ENCODE data around the gene LY6G5C.

The LY6G5C gene

DNA sequence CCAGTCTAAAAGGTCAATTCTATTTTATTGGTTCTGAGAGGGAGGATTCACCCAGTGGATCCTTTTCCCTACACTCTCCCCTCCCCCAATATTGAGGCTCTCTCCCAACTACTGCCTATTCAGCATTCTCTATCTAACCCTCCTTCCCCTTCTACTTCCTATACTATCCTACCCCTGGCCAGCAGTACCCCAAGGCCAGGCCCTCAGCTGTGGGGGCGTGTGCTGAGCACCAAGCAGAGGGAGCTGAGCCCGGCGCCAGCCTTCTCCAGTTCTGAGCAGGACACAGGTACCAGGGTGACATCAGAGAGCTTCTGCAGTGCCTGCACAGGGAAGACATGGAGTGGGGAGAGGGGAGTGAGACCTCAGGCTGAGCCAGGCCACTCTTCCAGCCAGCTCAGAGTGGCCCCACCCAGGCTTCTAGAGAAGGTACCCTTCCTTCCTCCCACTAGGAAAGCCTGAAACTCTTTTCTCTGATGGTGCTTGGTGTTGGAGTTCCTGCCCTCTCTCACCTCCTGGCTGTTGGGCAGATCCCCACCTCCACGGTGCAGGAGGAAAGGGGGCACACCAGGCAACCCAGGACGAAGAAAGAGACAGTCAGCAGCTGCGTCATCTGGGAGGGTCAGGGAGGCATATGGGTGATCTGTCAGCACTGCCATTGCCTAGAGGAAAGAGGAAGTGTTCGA is 46.3 kb upstream of the LY6G5C start:
- TF ChIP-seq, protein P1, sequence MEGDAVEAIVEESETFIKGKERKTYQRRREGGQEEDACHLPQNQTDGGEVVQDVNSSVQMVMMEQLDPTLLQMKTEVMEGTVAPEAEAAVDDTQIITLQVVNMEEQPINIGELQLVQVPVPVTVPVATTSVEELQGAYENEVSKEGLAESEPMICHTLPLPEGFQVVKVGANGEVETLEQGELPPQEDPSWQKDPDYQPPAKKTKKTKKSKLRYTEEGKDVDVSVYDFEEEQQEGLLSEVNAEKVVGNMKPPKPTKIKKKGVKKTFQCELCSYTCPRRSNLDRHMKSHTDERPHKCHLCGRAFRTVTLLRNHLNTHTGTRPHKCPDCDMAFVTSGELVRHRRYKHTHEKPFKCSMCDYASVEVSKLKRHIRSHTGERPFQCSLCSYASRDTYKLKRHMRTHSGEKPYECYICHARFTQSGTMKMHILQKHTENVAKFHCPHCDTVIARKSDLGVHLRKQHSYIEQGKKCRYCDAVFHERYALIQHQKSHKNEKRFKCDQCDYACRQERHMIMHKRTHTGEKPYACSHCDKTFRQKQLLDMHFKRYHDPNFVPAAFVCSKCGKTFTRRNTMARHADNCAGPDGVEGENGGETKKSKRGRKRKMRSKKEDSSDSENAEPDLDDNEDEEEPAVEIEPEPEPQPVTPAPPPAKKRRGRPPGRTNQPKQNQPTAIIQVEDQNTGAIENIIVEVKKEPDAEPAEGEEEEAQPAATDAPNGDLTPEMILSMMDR (conservative IDR thresholded peaks at IDR 0.05; ENCODE audit: low read length) = no peak
- no peak overlapping the region for H3K4me3 ChIP-seq (ENCODE audit: low read length)
- no peak for DNase-seq (ENCODE audit: low read depth)

DNA sequence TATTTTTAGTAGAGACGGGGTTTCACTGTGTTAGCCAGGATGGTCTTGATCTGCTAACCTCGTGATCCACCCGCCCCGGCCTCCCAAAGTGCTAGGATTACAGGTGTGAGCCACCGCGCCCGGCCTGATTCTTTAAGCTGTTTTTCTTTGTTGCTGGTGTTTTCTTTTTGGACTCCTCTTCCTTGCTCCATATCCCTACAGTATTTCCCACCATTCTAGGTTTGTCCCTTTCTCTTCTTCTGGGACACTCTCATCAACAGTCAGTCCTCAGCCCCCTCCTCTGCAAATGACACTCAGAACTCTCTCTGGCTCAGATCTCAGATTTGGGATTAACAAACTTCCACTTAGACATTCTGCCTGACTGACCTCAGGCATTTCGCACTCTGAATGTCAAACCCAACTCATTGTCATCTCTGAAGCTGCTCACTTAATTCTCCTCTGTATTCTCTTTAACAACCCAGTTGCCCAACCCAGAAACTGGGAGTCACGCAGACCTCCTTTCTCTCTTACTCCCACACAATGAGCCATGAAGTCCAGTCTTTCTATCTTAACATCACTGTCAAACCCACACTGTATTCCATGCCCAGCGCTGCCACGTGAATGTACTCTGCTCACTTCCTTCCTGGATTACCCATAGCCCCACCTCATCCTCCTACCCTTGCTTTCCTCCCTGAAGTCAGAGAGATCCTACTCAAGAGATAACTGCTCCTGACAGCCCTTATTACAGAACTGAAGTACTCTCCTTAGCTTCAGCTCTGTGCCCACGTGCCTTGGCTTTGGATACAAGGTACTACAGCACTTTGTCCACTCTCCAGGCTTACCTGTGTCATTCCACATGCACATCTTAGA is 44.9 kb upstream of the LY6G5C start:
- TF ChIP-seq, protein P1 (conservative IDR thresholded peaks at IDR 0.05; ENCODE audit: low read length) = no peak
- H3K4me3 ChIP-seq (ENCODE audit: low read length) = no peak overlapping the region
- DNase-seq (ENCODE audit: low read depth) = no peak

DNA sequence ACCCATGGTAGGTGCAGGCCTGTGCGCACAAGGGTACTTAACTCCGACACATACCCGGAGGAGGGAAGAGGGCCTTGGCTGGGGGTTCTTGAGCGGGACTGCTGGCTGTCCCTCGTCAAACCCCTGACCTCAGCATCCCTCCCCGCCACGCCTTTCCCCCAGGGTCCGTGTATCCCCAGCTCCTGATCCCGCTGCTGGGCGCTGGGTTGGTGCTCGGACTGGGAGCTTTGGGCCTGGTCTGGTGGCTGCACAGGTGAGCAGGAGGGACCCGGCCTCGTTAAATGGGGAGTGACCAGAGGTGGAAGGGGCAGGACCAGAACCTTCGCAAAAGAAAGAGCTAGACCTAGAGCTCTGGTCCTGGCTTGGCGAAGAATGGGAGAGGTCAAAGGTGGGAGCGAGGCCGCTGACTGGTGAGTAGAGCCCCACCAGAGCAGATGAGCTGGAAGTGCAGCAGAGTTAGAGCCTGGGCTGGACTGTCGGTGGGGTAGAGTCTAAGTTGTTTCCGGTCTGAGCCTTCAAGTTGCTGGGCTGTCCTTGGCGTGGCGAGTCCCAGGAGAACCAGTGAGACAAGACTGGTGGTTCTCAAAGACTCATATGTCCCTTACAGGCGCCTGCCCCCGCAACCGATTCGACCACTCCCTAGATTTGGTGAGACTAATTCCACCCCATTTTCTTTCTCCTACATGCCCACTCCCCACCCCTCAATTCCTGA is 43.3 kb upstream of the LY6G5C start:
- TF ChIP-seq, protein P1 (conservative IDR thresholded peaks at IDR 0.05; ENCODE audit: low read length) = no peak
- no peak for DNase-seq (ENCODE audit: low read depth)
- H3K4me3 ChIP-seq (ENCODE audit: low read length) = no peak overlapping the region

DNA sequence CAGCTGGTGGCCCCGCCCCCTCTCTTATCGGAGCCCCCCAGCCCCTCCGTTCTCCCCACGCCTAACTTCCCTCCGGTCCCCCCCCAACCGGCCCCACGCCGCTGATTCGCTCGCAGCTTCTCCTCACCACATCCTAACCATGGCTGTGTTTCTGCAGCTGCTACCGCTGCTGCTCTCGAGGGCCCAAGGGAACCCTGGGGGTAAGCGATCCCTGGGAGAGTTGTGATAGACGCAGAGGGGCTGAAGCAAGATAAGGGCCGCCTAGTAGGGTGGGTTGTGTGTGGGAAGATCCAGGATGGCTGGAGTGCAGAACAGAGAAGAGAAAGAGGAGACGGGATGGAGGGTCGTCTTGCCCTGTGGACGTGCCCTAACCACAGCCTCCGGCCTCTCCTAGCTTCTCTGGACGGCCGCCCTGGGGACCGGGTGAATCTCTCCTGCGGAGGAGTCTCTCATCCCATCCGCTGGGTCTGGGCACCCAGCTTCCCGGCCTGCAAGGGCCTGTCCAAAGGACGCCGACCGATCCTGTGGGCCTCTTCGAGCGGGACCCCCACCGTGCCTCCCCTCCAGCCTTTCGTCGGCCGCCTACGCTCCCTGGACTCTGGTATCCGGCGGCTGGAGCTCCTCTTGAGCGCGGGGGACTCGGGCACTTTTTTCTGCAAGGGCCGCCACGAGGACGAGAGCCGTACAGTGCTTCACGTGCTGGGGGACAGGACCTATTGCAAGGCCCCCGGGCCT is 42.5 kb upstream of the LY6G5C start, which contains the start of gene MPIG6B:
Gene MPIG6B (plus strand): TSS at position 129 of the 735 bp plus-strand sequence. CDS start 11 bp downstream, at position 140.
- H3K4me3 ChIP-seq (ENCODE audit: low read length) = no peak within 1 kb of the TSS
- TF ChIP-seq, protein P1 (conservative IDR thresholded peaks at IDR 0.05; ENCODE audit: low read length) = no peak
- DNase-seq (ENCODE audit: low read depth) = no peak

DNA sequence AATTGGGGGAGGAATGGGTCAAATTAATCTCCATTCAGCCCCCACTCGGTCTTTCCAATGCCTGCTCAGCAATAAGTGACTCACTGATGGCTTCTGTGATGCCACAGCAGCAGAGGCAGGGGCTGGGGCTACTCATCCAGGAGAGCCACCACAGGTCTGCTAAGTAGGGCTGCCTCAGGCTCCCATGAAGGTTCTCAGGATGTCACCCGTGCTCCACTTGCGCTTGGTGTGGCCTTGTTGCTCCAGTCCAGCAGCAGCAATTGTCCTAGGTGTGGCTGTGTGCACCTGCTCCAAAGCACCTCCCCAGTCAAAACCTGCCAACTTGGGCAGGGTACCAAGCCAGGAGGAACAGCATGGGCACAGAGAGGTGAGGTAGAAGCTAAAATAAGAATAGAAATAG is 41.3 kb upstream of the LY6G5C start:
- no peak for DNase-seq (ENCODE audit: low read depth)
- H3K4me3 ChIP-seq (ENCODE audit: low read length) = no peak overlapping the region
- TF ChIP-seq, protein P1 (conservative IDR thresholded peaks at IDR 0.05; ENCODE audit: low read length) = no peak

DNA sequence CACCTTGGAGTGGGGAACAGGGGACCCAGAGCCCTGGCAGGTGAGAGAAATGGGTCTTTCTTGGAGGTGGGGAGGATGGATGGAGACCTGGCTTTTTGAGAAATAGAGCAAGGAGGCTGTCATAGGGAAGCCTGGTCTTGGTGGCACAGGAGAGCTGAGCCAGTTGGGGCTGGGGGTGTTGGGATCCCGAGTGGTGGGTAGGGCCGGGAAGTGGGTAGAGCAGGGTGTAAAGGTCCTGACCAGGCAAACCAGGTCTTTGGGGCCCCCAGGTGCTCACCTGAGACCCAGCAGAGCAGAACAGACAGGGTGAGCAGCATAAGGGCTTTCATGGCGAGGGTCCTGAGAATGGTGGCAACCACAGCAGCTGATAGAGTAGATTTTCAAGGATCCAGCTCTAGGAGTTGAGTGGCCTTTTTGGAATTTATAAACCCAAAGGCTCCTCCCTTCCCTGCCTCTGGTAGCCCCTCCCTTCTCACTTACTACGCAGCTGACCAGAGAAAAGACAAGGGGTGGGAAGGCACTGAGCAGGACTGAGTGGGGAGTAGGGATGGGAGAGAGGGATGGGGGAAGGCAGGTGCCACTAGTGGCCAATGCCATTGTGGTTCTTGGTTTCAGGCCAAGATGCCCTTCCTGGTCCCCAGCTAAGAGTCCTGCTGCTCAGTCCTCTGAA is 40.6 kb upstream of the LY6G5C start, which contains the start of gene LY6G6C:
Gene LY6G6C (minus strand): TSS at position 396 of the 670 bp plus-strand sequence. CDS start 67 bp downstream, at position 329.
- TF ChIP-seq, protein P1 (conservative IDR thresholded peaks at IDR 0.05; ENCODE audit: low read length) = no peak
- no peak for DNase-seq (ENCODE audit: low read depth)
- no peak within 1 kb of the TSS for H3K4me3 ChIP-seq (ENCODE audit: low read length)
